Measurements from ENCODE around the gene CAMKK2. TPM values are rescaled to one million over a fixed set of nuclear protein-coding genes. Genes with fewer than 3 reads are reported as not detected.
"Not testable (repeated sequence)": the region's sequence is repeated elsewhere in the genome, so short reads cannot be mapped to it uniquely, and the experiment has no call there.

CAMKK2 gene
- total RNA-seq, 4 donors from 2014 or later: 16.8 to 32.6 (median 21.2) TPM

GRCh38 chr12:121263206-121263935 is 33.1 kb downstream of the CAMKK2 start:
- H3K27ac ChIP-seq: no peak overlapping the region
- no peaks in the 10 kb centered on the region for H3K27me3 ChIP-seq
- H3K4me1 ChIP-seq: no peaks in the 10 kb centered on the region
- TF ChIP-seq CTCF (IDR thresholded peaks at IDR 0.05) (no peak), POLR2A (IDR thresholded peaks at IDR 0.05) (no peak)
- no peak for DNase-seq
- 96 to 97% methylated on average over 8 of the region's 10 CpGs for WGBS, 2 donors
- H3K9me3 ChIP-seq: no peaks in the 10 kb centered on the region
- no peak overlapping the region for H3K4me3 ChIP-seq
- peaks cover 8 to 100% (median 35%) of the 10 kb centered on the region in 3 donors for H3K36me3 ChIP-seq
- intact Hi-C loops (cut with DNase I): no loop called here

- H3K4me3 ChIP-seq: no peak overlapping the region
- 79 to 85% methylated on average over 3 to 6 of the region's 6 CpGs for WGBS, 2 donors
- no peaks in the 10 kb centered on the region for H3K9me3 ChIP-seq
- DNase-seq: no peak
- TF ChIP-seq POLR2A (IDR thresholded peaks at IDR 0.05): no peak
- TF ChIP-seq CTCF (IDR thresholded peaks at IDR 0.05): no peak
- H3K4me1 ChIP-seq: no peaks in the 10 kb centered on the region
- no peak overlapping the region for H3K27ac ChIP-seq
- H3K36me3 ChIP-seq: peaks cover 0 to 98% (median 24%) of the 10 kb centered on the region in 3 donors
- intact Hi-C loops (cut with DNase I): no loop called here
- H3K27me3 ChIP-seq: no peaks in the 10 kb centered on the region
These were observed 35.1 kb downstream of the CAMKK2 start for GRCh38 chr12:121261398-121261797.

- 86 to 93% methylated on average over 7 of the region's 7 CpGs for WGBS, 2 donors
- TF ChIP-seq POLR2A (IDR thresholded peaks at IDR 0.05): no peak
- no peak for TF ChIP-seq CTCF (IDR thresholded peaks at IDR 0.05)
- Histone ChIP-seq H3K27ac (no peak overlapping the region), H3K4me3 (no peak overlapping the region), H3K9me3 (no peaks in the 10 kb centered on the region), H3K27me3 (no peaks in the 10 kb centered on the region), H3K36me3 (peaks cover 0 to 96% (median 24%) of the 10 kb centered on the region in 3 donors), H3K4me1 (no peaks in the 10 kb centered on the region)
- intact Hi-C loops (cut with DNase I): no loop called here
- DNase-seq: no peak
These were observed 36.4 kb downstream of the CAMKK2 start for GRCh38 chr12:121260091-121260490.

- Histone ChIP-seq H3K27ac (no peak overlapping the region), H3K36me3 (peaks cover 0 to 95% (median 24%) of the 10 kb centered on the region in 3 donors), H3K4me1 (no peaks in the 10 kb centered on the region), H3K9me3 (no peaks in the 10 kb centered on the region), H3K4me3 (no peak overlapping the region), H3K27me3 (no peaks in the 10 kb centered on the region)
- 94 to 99% methylated on average over 8 to 11 of the region's 11 CpGs for WGBS, 2 donors
- no peak for DNase-seq
- TF ChIP-seq CTCF (IDR thresholded peaks at IDR 0.05): no peak
- no peak for TF ChIP-seq POLR2A (IDR thresholded peaks at IDR 0.05)
- intact Hi-C loops (cut with DNase I): no loop called here
These were observed 37.4 kb downstream of the CAMKK2 start for GRCh38 chr12:121259074-121259473.

GRCh38 chr12:121257704-121258449 is 38.6 kb downstream of the CAMKK2 start:
- H3K4me3 ChIP-seq; H3K9me3 ChIP-seq; H3K4me1 ChIP-seq; DNase-seq; H3K27ac ChIP-seq; H3K27me3 ChIP-seq; intact Hi-C loops (cut with DNase I): not testable (repeated sequence)
- WGBS, 2 donors: 84 to 86% methylated on average over 8 of the region's 8 CpGs
- peaks cover 0 to 95% (median 20%) of the 10 kb centered on the region in 3 donors for H3K36me3 ChIP-seq
